ENCODE data around the gene ADAT3. TPM values are rescaled to one million over a fixed set of nuclear protein-coding genes. Genes with fewer than 3 reads are reported as not detected.
A peak's percentile ranks its signal among the peaks of the same experiment; 100 is the strongest.

ADAT3 gene
- total and polyA plus RNA-seq, 2 of the 4 experiments (the other 2 are of a cell fraction), result 0.36 to 2.8 TPM

GRCh38 chr19:1862068-1862423 is 43.2 kb upstream of the ADAT3 start:
- ChIA-PET CTCF (no interaction called here), POLR2A (ENCODE audit: unreplicated experiment) (no interaction called here)
- Histone ChIP-seq H3K9ac (ENCODE audit: low read depth, low read length) (peak overlapping the region; percentile 84), H2AK9ac (replicated peaks; ENCODE audit: low read depth, low read length, poor library complexity) (peak overlapping the region; percentile 94), H2AK5ac (ENCODE audit: low read depth, low read length) (peak overlapping the region; percentile 54; the same call in 1 of the 2 replicates), H3K4me2 (ENCODE audit: low read depth, low read length) (peak overlapping the region; percentile 77), H3K4ac (ENCODE audit: low read depth, low read length) (peak overlapping the region; percentile 9), H3K23ac (ENCODE audit: low read depth, low read length) (peak overlapping the region; percentile 50; the same call in 1 of the 2 replicates), H2BK5ac (ENCODE audit: low read depth, low read length, poor library complexity, severe bottlenecking) (no peak overlapping the region), H2BK15ac (ENCODE audit: low read depth, low read length) (no peak overlapping the region), H4K20me1 (ENCODE audit: insufficient read depth, low read length) (peaks cover 59% of the 10 kb centered on the region), H3K4me3 (ENCODE audit: insufficient read depth, low read depth, low read length) (peak overlapping the region; percentile 98), H3K36me3 (ENCODE audit: control insufficient read depth, insufficient read depth, low read length) (no peaks in the 10 kb centered on the region), H3K27me3 (ENCODE audit: control insufficient read depth, insufficient read depth, low read length) (no peaks in the 10 kb centered on the region), H4K5ac (ENCODE audit: low read depth, low read length) (no peak overlapping the region), H2AFZ (replicated peaks; ENCODE audit: low read length, poor library complexity) (peak overlapping the region; percentile 77), H3K27ac (ENCODE audit: insufficient read depth, low read length) (peak overlapping the region; percentile 68), H3K9me3 (ENCODE audit: control insufficient read depth, insufficient read depth, low read length) (no peaks in the 10 kb centered on the region), H2BK20ac (ENCODE audit: low read depth, low read length) (no peak overlapping the region), H2BK120ac (ENCODE audit: low read depth, low read length) (no peak overlapping the region), H3K14ac (replicated peaks; ENCODE audit: low read depth, low read length) (peak overlapping the region; percentile 0; the same call in 1 of the 2 replicates), H3K9me1 (ENCODE audit: insufficient read depth, low read length) (no peaks in the 10 kb centered on the region; the same call in 1 of the 2 replicates), H3K56ac (ENCODE audit: extremely low read depth, insufficient read depth, low read length) (no peak overlapping the region; the same call in 1 of the 2 replicates), H3K4me1 (ENCODE audit: control insufficient read depth, insufficient read depth, low read length) (peaks cover 34% of the 10 kb centered on the region), H4K8ac (ENCODE audit: low read depth in 2 of 2, low read length in 2 of 2) (0 out of 4 replicates have a peak overlapping the region, but pooled peaks of 1 of the 2 experiments have one; percentile 53), H4K91ac (ENCODE audit: insufficient read depth, low read depth, low read length) (0 out of 2 replicates have a peak overlapping the region, but pooled peaks have one; percentile 21), H3K79me1 (ENCODE audit: low read depth in 1 of 2, low read length in 2 of 2) (peaks cover 4 to 62% of the 10 kb centered on the region in 2 experiments; a peak in 3 of 4 replicates), H3K18ac (ENCODE audit: low read depth, low read length) (no peak overlapping the region)
- intact Hi-C loops (cut with micrococcal nuclease) (no loop called here), in situ Hi-C loops (cut with MboI; ENCODE audit: low sequenced_read_pairs) (no loop called here), dilution Hi-C loops (cut with HindIII; ENCODE audit: low sequenced_read_pairs, unreplicated experiment) (no loop called here)
- 0% methylated on average over 4 of the region's 21 CpGs; no CpG with 5 or more reads in 1 of the 2 experiments for WGBS, 2 experiments (ENCODE audit: extremely low coverage in 2 of 2, insufficient read length in 1 of 2)
- DNase-seq (no peak), ATAC-seq (ENCODE audit: low read depth) (no peak)
- no TSS peak for BruUV-seq (replicated peaks)
- TF ChIP-seq BHLHE40 (IDR thresholded peaks at IDR 0.05; ENCODE audit: low read depth, low read length), result no peak
- TF ChIP-seq RAD21 (IDR thresholded peaks at IDR 0.05; ENCODE audit: low read length), result no peak
- TF ChIP-seq RCOR1 (IDR thresholded peaks at IDR 0.05; ENCODE audit: insufficient replicate concordance, low read length), result no peak
- TF ChIP-seq MAFK (IDR thresholded peaks at IDR 0.05; ENCODE audit: low read depth, low read length), result no peak
- TF ChIP-seq MXI1 (IDR thresholded peaks at IDR 0.05; ENCODE audit: borderline replicate concordance, low read depth, low read length), result no peak
- no peak for TF ChIP-seq POLR2A (IDR thresholded peaks at IDR 0.05; ENCODE audit: low read depth, low read length)
- TF ChIP-seq FOS (IDR thresholded peaks at IDR 0.05; ENCODE audit: low read depth, low read length), result no peak
- TF ChIP-seq NFE2L2 (IDR thresholded peaks at IDR 0.05; ENCODE audit: low read depth, low read length), result no peak
- no peak for TF ChIP-seq SMC3 (IDR thresholded peaks at IDR 0.05; ENCODE audit: low read depth, low read length)
- no peak for TF ChIP-seq RFX5 (IDR thresholded peaks at IDR 0.05; ENCODE audit: low read depth, low read length)
- TF ChIP-seq ELK1 (IDR thresholded peaks at IDR 0.05; ENCODE audit: borderline replicate concordance, low read depth, low read length), result no peak
- no peak for TF ChIP-seq USF2 (IDR thresholded peaks at IDR 0.05; ENCODE audit: low read depth, low read length)
- TF ChIP-seq CTCF (conservative IDR thresholded peaks at IDR 0.05; ENCODE audit: low read depth, low read length), result no peak
- no peak for TF ChIP-seq CHD1 (IDR thresholded peaks at IDR 0.05; ENCODE audit: low read depth, low read length)
- no peak for TF ChIP-seq CEBPB (IDR thresholded peaks at IDR 0.05; ENCODE audit: low read depth, low read length)
- no peak for TF ChIP-seq MAZ (IDR thresholded peaks at IDR 0.05; ENCODE audit: borderline replicate concordance, low read depth, low read length)

Data from IMR-90 (cell line).